Heart left ventricle (tissue), 16 donors: ENCODE results near the gene KCNJ16. TPM values are rescaled to one million over a fixed set of nuclear protein-coding genes. Genes with fewer than 3 reads are reported as not detected.

Experiments used
- ATAC-seq, 4 donors: fragments of 200-7000 bp; cut with Tn5 transposase; one replicate each; pipeline ENCODE4 v1.9.1; 2020 to 2022; ENCODE audit warnings: moderate library complexity in 4 of 4, mild to moderate bottlenecking in 3 of 4, moderate number of reproducible peaks in 1 of 4
- DNase-seq, 5 donors: peaks; one replicate each; pipeline ENCODE4 v3.0.0-alpha.2; 2020
- H3K27ac ChIP-seq, 12 donors: fragments of 200-600 bp; sonication (generic) in 4 of 12; one replicate each; pipeline versions ENCODE4 v1.5.0 to v1.8.0; 2016 to 2022; ENCODE audit warnings: mild to moderate bottlenecking in 2 of 12
- H3K27me3 ChIP-seq, 9 donors: fragments of 200-600 bp; sonication (generic) in 2 of 9; one replicate each; pipeline versions ENCODE4 v1.5.1 to v1.8.0; 2016 to 2022; ENCODE audit warnings: mild to moderate bottlenecking in 3 of 9
- H3K36me3 ChIP-seq, 9 donors: fragments of 200-600 bp; sonication (generic) in 2 of 9; one replicate each; pipeline versions ENCODE4 v1.5.0 to v1.8.0; 2018 to 2022; ENCODE audit warnings: mild to moderate bottlenecking in 2 of 9
- H3K4me1 ChIP-seq, 12 donors: fragments of 200-600 bp; sonication (generic) in 4 of 12; one replicate each; pipeline versions ENCODE4 v1.5.0 to v1.8.0; 2016 to 2022; ENCODE audit warnings: mild to moderate bottlenecking in 3 of 12
- H3K4me3 ChIP-seq, 12 donors: fragments of 200-600 bp; sonication (generic) in 4 of 12; one replicate each; pipeline versions ENCODE4 v1.5.0 to v1.8.0; 2017 to 2022; ENCODE audit warnings: mild to moderate bottlenecking in 9 of 12, moderate library complexity in 4 of 12
- H3K9me3 ChIP-seq, 12 donors: fragments of 200-600 bp; sonication (generic) in 4 of 12; one replicate each; pipeline versions ENCODE4 v1.5.0 to v1.8.0; 2016 to 2022; ENCODE audit warnings: mild to moderate bottlenecking in 1 of 12
- CTCF ChIP-seq, 12 donors: fragments of 200-600 bp; sonication (generic) in 4 of 12; IDR thresholded peaks; one replicate each; pipeline versions ENCODE4 v1.5.0 to v1.8.0; 2018 to 2022; ENCODE audit warnings: antibody characterized with exemption in 12 of 12, mild to moderate bottlenecking in 5 of 12
- POLR2A ChIP-seq, 2 donors: fragments of 450-650 bp; IDR thresholded peaks; one replicate each; pipeline ENCODE4 v1.6.1; 2017; ENCODE audit warnings: antibody characterized with exemption in 2 of 2, mild to moderate bottlenecking in 2 of 2, moderate library complexity in 2 of 2
- WGBS, 4 donors: extraction: QIAGEN DNeasy Blood & Tissue Kit in 2 of 4; methylation state at CpG; one replicate each; pipeline versions ENCODE4 v1.1.5 to v1.1.7; 2013 to 2018; 5-methylcytosine and 5-hydroxymethylcytosine counted together
- intact Hi-C, 10 donors: fragments of 100-400 bp; cut with DNase I; formaldehyde crosslinking; loops; one replicate each; pipeline versions ENCODE4 v1.11.1 to v1.14.2; 2022
- polyA plus RNA-seq, 2 donors: library from polyadenylated mRNA; stranded (reverse); fragments of 200-250 nt; gene quantifications; one replicate each; pipeline ENCODE4 v1.2.3, GENCODE V29; 2013
- total RNA-seq, 9 donors: library from RNA; depleted of rRNA in 2 of 9; stranded (reverse); fragments of >200 nt in 2 of 9; fragmentation: NEBNext Ultra II Directional in 3 of 9; extraction: Animal tissue kit (Norgen Biotek cat#: 25700) in 3 of 9; gene quantifications; one replicate each; pipeline versions ENCODE4 v1.1.0 to v1.2.4, GENCODE V29; 2016 to 2023
- donor health status: ischemic (EF 13 %, LVEDD 7.1; RV severe dilation, severe dysfunction).
- donor health status: healthy with polysubstance abuse.
- donor health status: DM: no; HTN: yes; CAD: no.
- donor health status: DM: no; HTN: no; CAD: no.
- donor health status: ischemic (EF 25% LVEDD 6.9; RV normal size, moderate dysfunction).
- donor health status: ischemic (EF 25% LVEDD 5.7; RV mildly dilated, moderate dysfunction).
- donor health status: healthy.
- donor health status: DM: yes; HTN: yes; CAD: no.
- donor health status: ischemic (EF 35%, LVEDD 5.7; RV mildly dilated, moderate dysfunction).
- donor health status: nonischemic (EF 11% LVEDD 7.7; RV severe dilation, severe dysfunction).
- donor health status: DM: yes; HTN: yes; CAD: no.
- donor health status: PGD.
- donor health status: ischemic (EF 29% LVEDD 5.4; RV normal size, mild dysfunction).
- donor health status: nonischemic (EF 23%, LVEDD 6.1; RV moderate dilation, normal function).

KCNJ16 gene
- total and polyA plus RNA-seq, 11 donors: 0.04 to 0.34 TPM; not detected in 9

GRCh38 chr17:70081885-70082284, 6.9 kb downstream of the KCNJ16 start:
- intact Hi-C loops: no loop called here
- no peak overlapping the region for H3K4me3 ChIP-seq
- ATAC-seq: no peak
- no peaks in the 10 kb centered on the region for H3K27me3 ChIP-seq
- no peak for TF ChIP-seq POLR2A (IDR thresholded peaks at IDR 0.05)
- TF ChIP-seq CTCF (IDR thresholded peaks at IDR 0.05): no peak
- H3K9me3 ChIP-seq: no peaks in the 10 kb centered on the region
- WGBS, 4 donors: 59 to 83% (median 66%) methylated on average over 1 of the region's 1 CpG
- DNase-seq: no peak
- peaks cover 0 to 11% (median 0%) of the 10 kb centered on the region in 12 donors for H3K4me1 ChIP-seq
- no peak overlapping the region for H3K27ac ChIP-seq
- H3K36me3 ChIP-seq: no peaks in the 10 kb centered on the region

GRCh38 chr17:70084476-70084875, 9.5 kb downstream of the KCNJ16 start:
- H3K36me3 ChIP-seq: no peaks in the 10 kb centered on the region
- H3K27ac ChIP-seq: no peak overlapping the region
- intact Hi-C loops: no loop called here
- H3K4me3 ChIP-seq: no peak overlapping the region
- ATAC-seq: no peak
- WGBS, 4 donors: 51 to 53% (median 52%) methylated on average over 4 of the region's 4 CpGs
- no peaks in the 10 kb centered on the region for H3K27me3 ChIP-seq
- no peaks in the 10 kb centered on the region for H3K9me3 ChIP-seq
- H3K4me1 ChIP-seq: peaks cover 0 to 11% (median 0%) of the 10 kb centered on the region in 12 donors
- no peak for DNase-seq
- TF ChIP-seq POLR2A (IDR thresholded peaks at IDR 0.05): no peak
- TF ChIP-seq CTCF (IDR thresholded peaks at IDR 0.05): no peak

- ATAC-seq (no peak), DNase-seq (no peak)
- H3K27ac ChIP-seq: no peak overlapping the region
- H3K27me3 ChIP-seq: no peaks in the 10 kb centered on the region
- no peaks in the 10 kb centered on the region for H3K4me1 ChIP-seq
- H3K4me3 ChIP-seq: no peak overlapping the region
- intact Hi-C loops: no loop called here
- TF ChIP-seq POLR2A (IDR thresholded peaks at IDR 0.05): no peak
- TF ChIP-seq CTCF (IDR thresholded peaks at IDR 0.05): no peak
- no peaks in the 10 kb centered on the region for H3K9me3 ChIP-seq
- H3K36me3 ChIP-seq: no peaks in the 10 kb centered on the region
- WGBS, 4 donors: 60 to 72% (median 69%) methylated on average over 2 of the region's 2 CpGs
Observed at GRCh38 chr17:70086516-70086915, 11.5 kb downstream of the KCNJ16 start.

- intact Hi-C loops: no loop called here
- Histone ChIP-seq H3K36me3 (no peaks in the 10 kb centered on the region), H3K4me1 (no peaks in the 10 kb centered on the region), H3K27me3 (no peaks in the 10 kb centered on the region), H3K4me3 (no peak overlapping the region), H3K9me3 (no peaks in the 10 kb centered on the region), H3K27ac (no peak overlapping the region)
- DNase-seq (no peak), ATAC-seq (no peak)
- whole genome bisulfite sequencing, 4 donors: 58 to 63% (median 59%) methylated on average over 5 of the region's 5 CpGs
- TF ChIP-seq CTCF (IDR thresholded peaks at IDR 0.05) (no peak), POLR2A (IDR thresholded peaks at IDR 0.05) (no peak)
Observed at GRCh38 chr17:70089513-70090148, 14.6 kb downstream of the KCNJ16 start.
